NCI-H69 (cell line): ENCODE data around the gene NR1H2.
"Not testable (repeated sequence)": the region's sequence is repeated elsewhere in the genome, so short reads cannot be mapped to it uniquely, and the experiment has no call there.

Experiments used
- DNase-seq: peaks from one replicate; lab custom pipeline; 2025; lab: John Stamatoyannopoulos, UW

The NR1H2 gene

GRCh38 chr19:50376166-50377050 is at the start of gene NR1H2:
TSS of gene NR1H2 (plus strand) at chr19:50376457. CDS start at chr19:50377606, 1,149 bp downstream.
- DNase-seq: peak; percentile 99

GRCh38 chr19:50327013-50327412 is 49.2 kb upstream of the NR1H2 start:
- DNase-seq: no peak

- no peak for DNase-seq
Observed at GRCh38 chr19:50327461-50328223, 48.6 kb upstream of the NR1H2 start.

GRCh38 chr19:50328224-50328872 is 47.9 kb upstream of the NR1H2 start:
- peak; percentile 52 for DNase-seq

- DNase-seq: no peak
Observed at GRCh38 chr19:50328873-50329145, 47.4 kb upstream of the NR1H2 start.

- DNase-seq: peak; percentile 94
Observed at GRCh38 chr19:50329146-50329925, 46.9 kb upstream of the NR1H2 start, which contains the start of gene KCNC3. TSS of gene KCNC3 (minus strand) at chr19:50329377. CDS start at chr19:50329082, 295 bp downstream.

- DNase-seq: not testable (repeated sequence)
Observed at GRCh38 chr19:50329926-50330294, 46.3 kb upstream of the NR1H2 start.

GRCh38 chr19:50330365-50331078 is 45.7 kb upstream of the NR1H2 start:
- DNase-seq: peak; percentile 83

- DNase-seq: no peak
Observed at GRCh38 chr19:50331221-50331993, 44.9 kb upstream of the NR1H2 start.

- DNase-seq: no peak
Observed at GRCh38 chr19:50331994-50332243, 44.3 kb upstream of the NR1H2 start.

GRCh38 chr19:50332244-50333038 is 43.8 kb upstream of the NR1H2 start:
- no peak for DNase-seq

GRCh38 chr19:50333235-50333736 is 43.0 kb upstream of the NR1H2 start:
- DNase-seq: peak; percentile 90

- DNase-seq: peak; percentile 82
Observed at GRCh38 chr19:50333737-50334617, 42.3 kb upstream of the NR1H2 start.

- DNase-seq: no peak
Observed at GRCh38 chr19:50334741-50335421, 41.4 kb upstream of the NR1H2 start.

- DNase-seq: not testable (repeated sequence)
Observed at GRCh38 chr19:50337031-50337430, 39.2 kb upstream of the NR1H2 start.

- DNase-seq: no peak
Observed at GRCh38 chr19:50340331-50340730, 35.9 kb upstream of the NR1H2 start.

- no peak for DNase-seq
Observed at GRCh38 chr19:50341091-50341564, 35.1 kb upstream of the NR1H2 start.
